Esophagus mucosa (tissue), 1 donor: ENCODE data around the gene BANP. TPM values are rescaled to one million over a fixed set of nuclear protein-coding genes. Genes with fewer than 3 reads are reported as not detected.

ENCODE experiments used
- ATAC-seq: fragments of 200-7000 bp; cut with Tn5 transposase; one replicate; pipeline ENCODE4 v1.9.1; 2020
- total RNA-seq: library from RNA; stranded (reverse); gene quantifications from one replicate; pipeline ENCODE4 v1.2.4, GENCODE V29; 2023
- donor health status: DM: yes; HTN: yes; CAD: no.

BANP gene
- total RNA-seq, 1 donor from 2014 or later = 9.6 TPM

DNA sequence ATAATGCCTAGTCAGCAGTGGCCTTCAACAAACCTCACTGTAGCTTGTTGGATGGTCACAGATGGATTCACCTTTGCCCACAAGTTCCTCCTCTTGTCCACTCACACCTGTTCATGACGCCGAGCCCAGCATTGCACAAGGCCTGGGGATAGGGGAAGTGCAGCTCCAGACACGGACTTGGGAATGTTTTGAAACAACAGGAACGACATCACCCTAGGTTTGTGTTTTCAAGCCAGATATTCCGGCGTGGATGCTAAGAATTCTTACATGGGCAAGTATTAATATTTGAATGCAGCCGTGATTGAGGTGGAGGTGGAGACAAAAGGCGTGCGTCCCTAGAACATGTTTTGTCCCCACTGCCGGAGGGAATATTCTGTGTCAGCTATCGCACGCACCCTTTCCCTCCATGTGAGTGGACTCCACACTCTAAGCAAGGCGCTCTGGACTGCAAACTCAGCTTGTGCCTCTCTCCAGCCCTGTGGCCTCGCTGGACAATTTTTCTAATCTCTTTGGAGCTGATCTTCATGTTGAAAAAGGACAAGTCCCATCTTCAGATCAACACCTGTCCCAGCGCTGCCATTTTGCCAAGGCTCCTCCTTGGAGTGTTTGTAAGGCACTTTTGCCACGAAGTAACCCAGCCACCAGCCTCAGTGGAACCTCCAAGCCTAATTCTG lies 2.0 kb upstream of the BANP start:
- ATAC-seq = no peak

DNA sequence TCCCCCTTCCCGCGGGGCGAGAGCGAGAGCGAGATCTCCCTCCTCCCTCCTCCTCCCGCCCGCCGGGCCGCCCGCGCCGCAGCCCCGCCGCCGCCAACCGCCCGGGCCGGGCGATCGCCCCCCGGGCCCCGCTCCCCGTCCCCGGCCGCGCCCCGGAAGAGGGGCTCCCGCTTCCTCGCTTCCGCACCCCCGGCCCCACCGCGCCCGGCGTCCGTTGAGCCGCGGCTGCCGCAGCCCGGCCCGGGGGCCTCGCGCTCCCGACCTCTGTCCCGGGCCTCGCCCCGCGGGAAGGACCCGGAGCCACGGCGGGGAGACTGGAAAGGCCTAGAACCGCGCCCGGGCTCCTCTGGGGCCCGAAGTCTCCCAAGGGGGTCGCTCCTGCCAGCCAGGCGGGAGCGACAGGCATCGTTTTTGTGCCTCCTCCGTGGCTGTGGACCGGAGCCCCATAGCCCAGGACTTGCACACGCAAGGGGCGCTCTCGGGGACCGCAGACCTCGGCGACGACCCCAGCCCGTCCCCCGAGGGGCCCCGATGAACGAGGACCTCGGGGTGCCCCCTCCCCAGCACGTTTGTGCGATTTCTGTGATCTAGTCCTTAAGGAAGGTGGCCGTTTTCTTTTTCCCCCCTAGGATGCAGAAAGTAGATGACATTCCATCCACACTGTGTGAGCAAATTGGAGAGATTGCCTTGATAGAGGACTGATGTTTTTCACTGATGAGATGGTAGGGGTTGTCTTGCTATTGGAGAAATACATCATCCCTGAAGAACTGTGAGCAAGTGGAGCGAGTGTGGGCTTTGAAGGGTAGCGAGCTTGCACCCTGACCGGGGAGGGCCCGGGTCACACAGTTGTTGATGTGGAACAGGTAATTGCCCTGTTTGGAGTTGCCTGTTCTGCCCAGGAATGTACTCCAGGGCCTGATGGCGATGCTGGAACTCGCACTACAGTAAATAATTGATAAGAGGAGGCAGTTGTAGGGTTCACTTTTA lies 611 bp downstream of the BANP start:
- ATAC-seq = no peak

DNA sequence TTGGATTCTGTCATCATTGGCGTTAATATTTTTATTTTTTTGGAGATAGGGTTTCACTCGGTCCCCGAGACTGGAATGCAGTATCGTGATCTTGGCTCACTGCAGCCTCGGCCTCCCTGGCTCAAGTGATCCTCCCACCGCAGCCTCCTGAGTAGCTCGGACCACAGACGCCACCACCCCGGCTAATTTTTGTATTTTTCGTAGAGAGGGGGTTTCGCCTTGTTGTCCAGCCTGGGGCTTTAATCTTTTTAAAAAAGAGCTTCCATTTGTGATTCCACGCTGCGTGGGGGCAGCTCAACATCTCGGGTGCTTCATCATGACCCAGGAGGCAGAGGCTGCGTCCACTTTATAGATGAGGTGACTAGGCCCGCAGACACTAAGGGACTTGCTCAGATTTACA lies 1.5 kb downstream of the BANP start:
- no peak for ATAC-seq

DNA sequence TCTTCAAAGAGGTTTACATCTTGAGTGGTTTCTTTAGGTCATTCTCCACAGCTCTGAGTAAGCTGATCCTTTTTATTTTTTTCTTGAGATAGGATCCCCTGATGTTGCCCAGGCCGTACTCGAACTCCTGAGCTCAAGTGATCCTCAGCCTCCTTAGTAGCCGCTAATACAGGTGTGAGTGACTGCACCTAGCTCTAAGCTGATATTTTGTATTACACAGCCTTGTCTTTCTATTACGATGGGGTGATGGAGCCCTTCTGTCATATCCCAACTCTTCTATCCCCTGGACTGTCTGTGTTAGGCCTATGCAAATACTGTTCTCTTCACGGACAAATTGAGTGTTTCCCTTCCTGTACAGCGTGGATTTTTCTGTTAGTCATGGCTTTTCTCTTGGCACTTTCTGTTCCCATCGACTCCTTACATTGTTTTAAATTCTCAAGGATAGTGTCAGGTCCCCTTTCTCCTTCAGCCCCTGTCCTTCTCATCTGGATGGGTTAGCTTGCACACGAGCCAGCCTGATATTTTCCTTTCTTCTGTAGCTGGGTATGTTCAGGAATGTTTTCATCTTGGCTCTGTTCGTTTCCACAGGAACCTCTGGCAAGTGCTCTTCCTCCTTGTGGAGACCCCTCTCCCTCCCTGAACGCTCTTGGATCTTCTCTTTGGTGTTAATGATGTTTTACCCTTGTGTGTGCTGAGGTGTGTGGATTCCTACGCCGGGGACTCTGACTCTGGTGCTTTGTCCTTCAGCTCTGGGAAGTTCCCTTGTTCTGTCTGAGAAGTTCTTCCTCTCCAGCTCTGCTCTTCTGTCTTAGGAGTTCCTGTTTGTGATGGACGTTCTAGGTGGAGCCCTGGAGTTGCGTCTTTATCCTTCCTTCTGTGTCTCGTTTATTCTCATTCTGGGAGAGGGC lies 2.3 kb downstream of the BANP start:
- ATAC-seq = no peak

DNA sequence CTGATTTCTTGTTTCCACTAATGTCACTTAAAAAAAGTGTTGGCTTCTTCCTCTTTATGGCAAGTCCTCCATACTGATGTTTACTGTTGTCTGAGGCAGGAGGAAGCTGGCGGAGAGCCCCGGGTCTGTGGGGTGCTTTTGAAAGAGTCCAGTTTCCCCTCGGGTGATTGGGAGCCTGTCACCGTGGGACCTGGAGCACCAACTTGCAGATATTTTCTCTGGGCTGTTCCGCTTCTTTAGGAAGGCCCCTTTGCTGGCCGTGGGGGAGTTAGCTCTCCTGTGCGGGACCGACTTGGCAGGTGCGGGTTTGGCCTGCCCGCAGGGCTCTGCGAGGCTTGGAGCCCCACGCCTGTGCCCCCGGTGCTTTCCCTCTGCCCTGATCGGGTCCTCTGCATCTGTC lies 3.1 kb downstream of the BANP start:
- ATAC-seq = no peak

DNA sequence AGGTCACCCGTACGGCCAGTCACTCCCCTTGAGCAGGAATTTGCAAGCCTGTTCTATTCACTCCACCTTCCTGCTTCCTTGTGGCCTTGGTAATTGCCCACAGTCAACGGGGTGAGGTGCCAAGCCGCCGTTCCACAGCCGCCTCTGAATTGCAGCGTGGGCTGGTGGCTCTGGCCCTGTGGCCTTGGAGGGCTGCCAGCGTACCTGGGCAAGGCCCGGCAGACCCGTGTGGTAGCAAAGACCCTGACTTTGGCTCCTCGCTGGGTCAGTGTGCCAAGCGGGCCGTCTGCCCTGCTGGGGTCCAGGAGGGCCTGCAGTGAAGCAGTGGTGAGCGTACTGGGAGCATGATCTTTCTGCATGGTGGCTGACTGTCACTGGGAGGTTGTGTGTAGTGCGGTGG lies 3.6 kb downstream of the BANP start:
- no peak for ATAC-seq

DNA sequence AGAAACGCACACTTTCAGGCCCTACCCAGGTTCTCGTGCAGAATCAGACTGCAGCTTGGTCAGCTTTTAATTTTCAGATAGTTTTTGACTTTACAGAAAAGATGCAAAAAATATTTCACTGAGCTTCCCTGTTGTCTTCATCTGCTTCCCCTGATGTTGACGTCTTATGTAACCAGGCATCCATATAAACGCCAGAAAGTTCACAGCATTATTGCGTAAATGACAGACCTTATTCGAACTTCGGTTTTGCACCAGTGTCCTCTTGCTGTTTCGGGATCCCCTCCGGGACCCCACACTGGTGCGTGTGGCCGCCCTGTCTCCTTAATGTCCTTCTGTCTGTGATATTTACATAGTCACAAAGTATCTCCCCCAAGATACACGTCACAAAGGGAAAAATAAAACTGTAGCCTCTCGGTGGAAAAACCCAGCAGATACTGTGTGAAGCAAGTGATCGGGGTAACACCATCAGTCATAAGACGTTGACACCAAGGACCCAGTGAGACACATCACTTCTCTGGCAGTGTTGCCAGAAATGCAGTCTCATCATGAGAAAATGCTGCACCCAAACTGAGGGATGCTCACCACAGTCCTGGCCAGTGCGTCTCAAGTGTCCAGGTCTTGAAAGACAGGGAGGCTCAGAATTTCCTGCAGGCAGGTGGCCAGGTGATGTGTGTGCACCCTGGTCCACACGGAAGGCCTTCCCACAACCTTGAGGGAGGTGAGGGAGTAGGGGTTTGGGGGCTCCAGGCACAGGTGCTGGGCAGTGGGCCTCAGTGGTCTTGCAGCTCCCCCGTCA lies 4.3 kb downstream of the BANP start:
- ATAC-seq = no peak

DNA sequence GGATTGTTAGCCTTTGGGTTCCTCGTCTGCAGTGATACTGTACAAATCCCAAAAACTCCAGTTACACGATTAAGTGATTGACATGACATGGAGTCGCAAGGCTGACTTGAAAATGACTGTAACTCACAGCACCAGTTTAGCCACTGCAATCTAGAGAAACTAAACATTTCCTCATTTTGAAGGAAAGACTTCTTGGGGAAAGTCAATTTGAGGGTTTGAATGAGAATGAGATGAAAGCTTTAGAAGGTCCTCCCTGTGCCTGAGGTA lies 4.8 kb downstream of the BANP start:
- no peak for ATAC-seq

DNA sequence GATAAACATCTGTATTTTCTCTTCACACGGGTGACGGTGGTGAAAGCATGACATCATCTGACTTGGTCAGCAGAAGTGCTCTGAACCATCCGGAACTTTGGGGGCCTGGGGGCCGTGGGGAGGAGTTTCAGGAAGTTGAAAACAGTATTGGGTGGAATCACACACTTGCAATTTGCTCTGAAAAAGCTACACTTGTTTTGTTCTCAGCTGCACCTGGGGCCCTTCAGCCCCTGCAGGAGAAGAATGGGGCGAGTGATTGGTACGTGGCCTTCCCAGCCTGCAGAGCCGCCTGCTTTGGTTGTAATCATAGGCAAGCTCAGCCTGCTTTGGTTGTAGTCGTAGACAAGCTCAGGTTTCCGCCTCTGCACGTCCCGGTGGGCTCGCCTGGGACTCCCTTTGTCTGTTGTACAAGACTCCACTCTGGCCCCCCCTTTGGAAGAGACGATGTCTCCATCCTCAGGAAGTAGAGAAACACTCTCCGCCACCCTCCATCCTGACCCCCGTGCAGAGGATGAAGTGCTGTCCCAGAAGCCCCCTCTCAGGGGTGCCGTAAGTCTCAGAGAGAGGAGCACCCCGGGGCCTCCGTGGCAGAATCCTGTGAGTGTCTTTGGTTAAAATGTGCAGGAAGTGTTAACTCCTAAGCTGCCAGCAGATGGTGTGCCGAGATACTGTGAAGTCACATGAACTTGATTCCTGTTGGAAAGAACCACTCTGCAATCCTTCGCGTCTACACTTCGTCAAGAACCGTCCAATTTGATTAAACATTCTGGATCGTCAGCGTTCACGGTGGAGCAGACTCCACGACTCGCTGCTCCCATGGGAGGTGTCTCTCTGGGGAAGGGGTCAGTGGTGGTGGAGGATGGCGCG lies 5.4 kb downstream of the BANP start:
- no peak for ATAC-seq

DNA sequence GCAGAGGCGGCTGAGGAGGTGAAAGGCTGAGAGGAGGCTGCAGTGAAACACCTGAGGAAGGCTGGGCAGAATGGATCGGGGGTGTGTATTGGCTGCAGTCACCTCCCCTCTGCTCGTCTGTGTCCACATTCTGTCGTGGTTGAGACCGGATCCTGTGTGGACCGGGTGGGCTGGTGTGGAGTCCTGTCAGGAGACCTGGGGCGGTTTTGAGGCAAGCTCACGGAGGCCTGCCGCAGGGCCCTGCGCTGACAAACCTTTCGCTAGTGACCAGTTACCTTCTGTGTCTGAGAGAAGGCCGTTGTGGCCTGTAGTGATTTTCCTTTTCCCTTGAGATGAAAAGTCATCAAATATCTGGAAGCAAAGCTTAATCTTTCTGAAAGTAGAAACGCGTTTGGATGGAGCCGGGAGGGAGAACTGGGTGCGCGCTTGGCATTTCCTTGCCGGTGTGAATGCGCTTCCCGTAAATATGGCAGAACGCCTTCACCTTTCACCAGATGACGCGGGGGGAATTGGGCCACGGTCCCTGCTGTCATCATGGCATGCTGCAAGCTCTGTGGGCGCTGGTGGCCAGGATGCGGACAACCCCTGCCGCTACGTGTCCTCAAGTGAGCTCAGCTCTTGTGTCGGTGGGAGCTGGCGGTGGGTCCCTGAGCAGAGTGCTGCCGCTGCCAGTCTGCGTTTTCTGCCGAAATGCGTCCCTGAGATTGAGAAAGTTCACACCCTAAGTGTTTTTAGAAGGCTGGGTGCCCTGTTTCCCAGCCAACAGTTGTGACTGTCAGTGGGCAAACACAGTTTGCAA lies 6.3 kb downstream of the BANP start:
- no peak for ATAC-seq

DNA sequence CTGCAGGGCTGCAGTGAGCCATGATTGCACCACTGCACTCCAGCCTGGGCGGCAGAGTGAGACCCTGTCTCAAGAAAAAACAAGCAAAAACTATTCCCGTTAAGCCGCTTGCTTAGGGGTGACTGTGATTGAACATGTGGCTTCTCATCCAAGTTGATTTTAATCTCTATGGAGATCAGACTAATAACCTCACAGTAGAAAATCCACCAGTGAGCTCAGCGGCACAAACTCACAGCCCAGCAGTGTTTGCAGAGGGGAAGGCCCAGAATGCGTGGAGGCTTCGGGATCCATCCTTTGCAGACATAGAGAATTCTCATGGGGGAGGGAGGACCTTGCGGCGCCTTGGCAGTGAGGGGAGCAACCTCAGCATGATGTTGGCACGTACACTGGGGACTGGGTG lies 7.4 kb downstream of the BANP start:
- ATAC-seq = no peak

DNA sequence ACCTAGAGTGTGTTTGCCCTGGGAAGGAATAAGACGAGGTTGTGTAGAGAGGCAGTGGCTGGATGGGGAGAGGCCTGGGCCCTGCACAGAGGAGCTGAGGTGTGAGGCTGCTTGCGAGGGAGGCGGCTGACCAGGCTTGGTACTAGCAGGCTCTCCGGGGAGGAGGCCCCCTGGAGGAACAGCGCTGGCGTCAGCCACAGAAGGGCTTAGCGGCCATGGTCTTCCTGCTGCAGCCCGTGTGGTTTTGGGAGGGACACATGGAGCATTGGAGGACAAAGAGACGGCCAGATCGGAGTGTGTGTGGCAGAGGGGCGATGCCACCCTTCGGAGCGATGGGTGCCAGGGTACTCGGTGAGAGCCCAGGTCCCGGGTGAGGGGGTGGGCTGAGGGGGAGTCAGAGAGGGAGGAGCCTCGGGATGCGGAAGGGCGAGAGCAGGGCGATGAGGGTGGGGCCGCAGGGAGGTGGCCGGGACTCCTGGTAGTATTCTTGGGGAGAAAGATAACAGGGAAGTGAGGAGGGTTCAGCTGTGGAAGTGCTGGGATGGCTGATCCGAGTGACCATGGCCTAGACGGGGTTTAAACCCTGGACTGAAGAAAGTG lies 8.3 kb downstream of the BANP start:
- peak; percentile 3 for ATAC-seq

DNA sequence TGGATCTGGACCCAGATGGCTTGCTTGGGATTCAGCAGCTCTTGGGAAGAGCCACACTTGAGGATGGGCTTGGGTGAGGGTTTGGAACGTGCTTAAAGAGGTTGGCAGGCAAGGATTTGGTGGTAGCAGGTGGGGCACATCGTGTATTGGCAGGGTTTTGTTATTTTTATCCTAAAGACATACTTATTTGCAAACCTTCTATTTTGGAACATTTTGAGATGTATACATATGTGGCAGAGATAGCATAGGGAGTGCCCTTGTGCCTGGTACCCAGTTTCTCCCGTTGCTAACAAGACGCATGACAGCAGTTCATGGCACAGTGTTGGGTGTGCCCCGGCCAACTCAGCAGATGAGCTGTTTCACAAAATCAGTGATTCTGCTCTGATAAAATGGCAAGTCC lies 9.1 kb downstream of the BANP start:
- ATAC-seq = no peak

DNA sequence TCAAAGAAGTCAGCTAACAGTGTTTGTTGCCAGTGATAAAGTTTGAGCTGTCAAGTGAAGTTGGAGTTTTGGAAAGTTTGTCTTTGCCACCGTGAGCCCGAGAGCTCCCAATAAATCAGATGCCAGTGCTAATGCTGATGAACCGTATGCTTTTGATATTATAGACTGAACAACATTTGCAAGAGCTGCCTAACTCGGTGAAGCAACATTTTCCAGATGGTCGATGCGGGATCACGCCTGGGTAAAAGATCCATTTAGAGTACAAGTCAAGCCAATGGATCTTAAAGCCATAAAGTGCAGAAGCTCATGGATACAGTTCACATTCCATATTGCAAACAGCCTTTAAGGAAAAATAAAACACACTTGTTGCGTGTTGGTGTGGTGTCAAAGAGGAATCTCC lies 9.6 kb downstream of the BANP start:
- ATAC-seq = no peak

DNA sequence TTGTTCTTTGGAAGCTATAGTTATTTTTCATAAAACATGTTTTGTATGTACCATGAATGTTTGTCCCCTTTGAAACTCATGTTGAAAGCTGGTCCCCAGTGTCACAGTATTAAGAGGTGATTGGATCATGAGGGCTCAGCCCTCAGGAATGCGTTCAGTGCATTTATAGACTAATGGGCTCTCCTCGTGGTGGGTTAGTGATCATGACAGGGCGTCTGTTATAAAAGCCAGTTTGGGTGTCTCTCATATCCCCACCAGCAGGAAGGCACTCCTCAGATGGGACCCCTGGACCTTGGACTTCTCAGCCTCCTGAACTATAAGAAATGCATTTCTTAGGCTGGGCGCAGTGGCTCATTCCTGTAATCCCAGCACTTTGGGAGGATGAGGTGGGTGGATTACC lies 10.4 kb downstream of the BANP start:
- no peak for ATAC-seq

DNA sequence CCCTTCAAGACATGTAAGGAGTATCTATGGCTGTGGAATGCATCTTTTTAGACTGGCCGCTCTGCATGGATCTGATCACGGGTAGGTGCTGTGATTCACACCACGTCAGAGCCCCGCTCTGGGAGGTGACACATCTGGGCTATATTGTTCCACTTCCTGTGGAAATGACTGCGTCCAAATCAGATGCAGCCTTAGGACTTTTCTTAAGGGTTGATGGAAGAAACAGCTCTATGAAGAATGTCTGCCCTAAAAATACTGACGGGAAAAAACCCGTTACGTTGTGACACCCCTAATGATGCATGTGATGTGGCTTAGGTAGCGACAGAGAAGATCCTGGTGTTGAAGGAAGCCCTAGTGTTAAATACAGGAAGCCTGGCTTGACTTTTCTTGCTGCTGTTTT lies 12.2 kb downstream of the BANP start:
- peak; percentile 57 for ATAC-seq

DNA sequence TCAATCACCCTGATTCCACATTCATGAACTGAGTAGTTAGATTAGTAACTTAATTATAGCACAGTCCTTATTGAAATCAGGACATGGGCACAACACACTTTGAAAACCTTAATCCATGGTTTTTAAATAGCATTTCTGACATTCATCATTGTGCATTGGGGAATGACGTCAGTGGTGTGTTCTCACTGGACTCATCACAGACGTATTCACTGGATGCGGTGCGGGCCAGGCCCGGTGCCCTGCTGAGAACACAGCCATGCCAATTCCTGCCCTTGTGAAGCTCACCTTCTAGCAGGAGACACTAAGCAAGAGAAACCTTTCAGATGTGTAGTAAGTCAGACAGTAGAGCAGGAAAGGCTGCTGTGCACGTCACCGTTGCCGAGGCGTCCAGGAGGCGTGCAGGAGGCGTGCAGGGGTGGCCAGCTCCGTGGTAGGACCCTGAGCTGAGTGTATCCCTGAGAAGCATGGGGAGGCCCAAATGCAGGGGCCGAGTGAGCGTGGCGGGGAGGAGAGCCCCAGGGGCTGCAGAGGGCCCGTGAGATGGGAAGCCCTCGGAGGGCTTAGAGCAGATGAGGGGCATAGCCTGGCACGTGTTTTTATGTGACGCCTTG lies 12.9 kb downstream of the BANP start:
- ATAC-seq = no peak

DNA sequence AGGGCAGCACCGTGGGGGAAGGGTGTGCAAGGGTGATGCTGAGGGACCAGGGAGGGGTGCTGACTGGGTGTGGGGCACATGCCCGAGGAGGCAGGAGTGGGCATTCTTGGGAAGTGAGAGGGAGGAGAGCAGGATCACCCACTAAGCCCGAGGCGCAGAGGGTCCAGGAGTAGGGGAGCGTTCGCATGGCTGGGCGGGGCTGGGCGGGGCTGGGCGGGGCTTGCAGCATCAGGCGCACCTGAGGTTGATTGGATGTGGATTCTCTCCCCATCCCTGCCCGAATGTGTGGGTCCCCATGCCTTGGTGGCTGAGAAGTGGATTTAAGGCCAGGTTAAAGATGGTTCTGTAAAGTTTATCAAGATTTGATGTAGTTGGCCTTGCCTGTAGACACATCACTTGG lies 14.2 kb downstream of the BANP start:
- no peak for ATAC-seq

DNA sequence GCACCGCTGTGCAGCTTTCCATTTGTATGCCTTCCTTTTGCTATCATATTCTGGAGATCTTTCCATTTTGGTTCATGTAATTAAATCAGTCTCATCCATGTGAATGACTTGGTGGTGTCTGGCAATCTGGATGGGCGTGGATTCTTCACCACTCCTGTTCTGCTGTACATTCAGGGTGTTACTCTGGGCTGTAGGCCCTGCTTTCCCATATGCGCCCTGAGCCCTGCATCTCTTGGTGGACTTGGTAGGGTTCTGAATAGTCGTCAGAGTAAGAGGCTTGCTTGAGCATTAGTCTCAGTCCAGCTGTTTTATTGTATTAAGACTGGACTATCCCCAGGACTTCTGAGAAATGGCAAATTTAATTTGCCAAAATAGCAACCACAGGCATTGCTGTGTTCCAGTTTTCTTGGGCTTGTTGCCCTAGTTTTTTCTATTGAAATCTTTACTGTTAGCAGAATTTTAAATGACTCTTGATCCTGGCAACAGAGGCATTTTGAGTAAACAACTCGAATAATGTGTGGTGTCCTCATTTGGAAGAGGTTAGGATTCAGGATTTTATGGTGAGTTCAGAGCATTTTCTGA lies 14.9 kb downstream of the BANP start:
- ATAC-seq = no peak
